Fibroblast of lung (primary cell): ENCODE measurements around the gene EFCAB6. TPM values are rescaled to one million over a fixed set of nuclear protein-coding genes. Genes with fewer than 3 reads are reported as not detected.

Experiments used
- DNase-seq, 2 donors: peaks; one replicate each; pipeline versions ENCODE4 v3.0.0 to v3.0.0-alpha.2; 2010; ENCODE audit warnings: low read depth in 2 of 2
- H2AFZ ChIP-seq: 2 replicates; pipeline ENCODE4 v1.5.1; 2012; ENCODE audit warnings: low read length, control low read depth, inconsistent platforms
- H3K27ac ChIP-seq: 2 replicates; pipeline ENCODE4 v1.5.1; 2011; ENCODE audit warnings: low read length, control low read depth; ENCODE audit not compliant: insufficient read depth
- H3K27me3 ChIP-seq: 2 replicates; pipeline ENCODE4 v1.5.1; 2011; ENCODE audit warnings: mild to moderate bottlenecking, low read length; ENCODE audit not compliant: control insufficient read depth, insufficient read depth
- H3K36me3 ChIP-seq: 2 replicates; pipeline ENCODE4 v1.5.1; 2011; ENCODE audit warnings: low read length; ENCODE audit not compliant: control insufficient read depth, insufficient read depth
- H3K4me1 ChIP-seq: 2 replicates; pipeline ENCODE4 v1.5.1; 2011; ENCODE audit warnings: low read length; ENCODE audit not compliant: control insufficient read depth, insufficient read depth; ENCODE audit errors: extremely low read depth
- H3K4me2 ChIP-seq: 2 replicates; pipeline ENCODE4 v1.5.1; 2011; ENCODE audit warnings: low read length, control low read depth; ENCODE audit not compliant: insufficient read depth; ENCODE audit errors: extremely low read depth
- H3K4me3 ChIP-seq, 4 experiments: fragments of 200-600 bp in 1 of 4; sonication (generic) in 1 of 4; replicated peaks in 1 of 4; 2 replicates each; pipeline ENCODE4 v1.5.1; 2011 to 2016; ENCODE audit warnings: low read length in 4 of 4, low read depth in 3 of 4, mild to moderate bottlenecking in 3 of 4, control low read depth in 2 of 4, inconsistent platforms in 1 of 4, mixed read lengths in 1 of 4; ENCODE audit not compliant: insufficient read depth in 1 of 4; ENCODE audit errors: control extremely low read depth in 1 of 4
- H3K79me2 ChIP-seq: 2 replicates; pipeline ENCODE4 v1.5.1; 2012; ENCODE audit warnings: mild to moderate bottlenecking, low read length, inconsistent platforms; ENCODE audit not compliant: control insufficient read depth, insufficient read depth
- H3K9ac ChIP-seq: 2 replicates; pipeline ENCODE4 v1.5.1; 2011; ENCODE audit warnings: mild to moderate bottlenecking, low read length, control low read depth; ENCODE audit not compliant: insufficient read depth
- H3K9me3 ChIP-seq: 2 replicates; pipeline ENCODE4 v1.5.1; 2012; ENCODE audit warnings: low read depth, low read length; ENCODE audit not compliant: control insufficient read depth, insufficient read depth
- H4K20me1 ChIP-seq: 2 replicates; pipeline ENCODE4 v1.5.1; 2011; ENCODE audit warnings: low read length; ENCODE audit not compliant: control insufficient read depth, insufficient read depth; ENCODE audit errors: extremely low read depth
- CTCF ChIP-seq, 2 donors: IDR thresholded peaks in 1 of 2; conservative IDR thresholded peaks in 1 of 2; 1 replicate in 1 of 2; 2 replicates in 1 of 2; pipeline ENCODE4 v1.5.1; 2011 to 2012; ENCODE audit warnings: low read length in 2 of 2, control low read depth in 1 of 2, inconsistent platforms in 1 of 2, low read depth in 1 of 2, mild to moderate bottlenecking in 1 of 2
- EZH2 ChIP-seq: IDR thresholded peaks from 2 replicates; pipeline ENCODE4 v1.5.1; 2012; ENCODE audit warnings: low read length, control low read depth, mild to moderate bottlenecking; ENCODE audit errors: missing control alignments
- polyA plus RNA-seq, 2 donors: library from polyadenylated mRNA; depleted of rRNA in 1 of 2; stranded (reverse) in 1 of 2; unstranded in 1 of 2; fragments of >200 nt; gene quantifications; 2 replicates each; pipeline ENCODE4 v1.2.1, GENCODE V29; 2011 to 2012; ENCODE audit warnings: missing spikeins in 1 of 2
- total RNA-seq: library from RNA; depleted of rRNA; stranded (reverse); fragments of >200 nt; gene quantifications from 2 replicates; pipeline ENCODE4 v1.2.1, GENCODE V29; 2014

Gene EFCAB6
- total and polyA plus RNA-seq, 2 donors (not counting 1 experiment from before 2014, with no cell fraction given) = 1.0 to 1.5 TPM

GRCh38 chr22:43555561-43556515, 256.3 kb downstream of the EFCAB6 start:
- Histone ChIP-seq H3K79me2 (no peaks in the 10 kb centered on the region), H3K9me3 (no peaks in the 10 kb centered on the region), H2AFZ (no peak overlapping the region), H3K4me1 (no peaks in the 10 kb centered on the region), H4K20me1 (no peaks in the 10 kb centered on the region), H3K27ac (no peak overlapping the region), H3K4me3 (no peak overlapping the region), H3K9ac (no peak overlapping the region), H3K4me2 (no peak overlapping the region), H3K27me3 (no peaks in the 10 kb centered on the region), H3K36me3 (no peaks in the 10 kb centered on the region)
- TF ChIP-seq CTCF (conservative IDR thresholded peaks at IDR 0.05 in 1 of 2, IDR thresholded peaks at IDR 0.05 in 1 of 2; ENCODE audit: low read depth in 1 of 2, low read length in 2 of 2) (no peak), EZH2 (no peak)
- DNase-seq = no peak

- Histone ChIP-seq H3K4me3 (no peak overlapping the region), H3K9ac (no peak overlapping the region), H3K4me1 (no peaks in the 10 kb centered on the region), H3K36me3 (no peaks in the 10 kb centered on the region), H2AFZ (no peak overlapping the region), H3K79me2 (no peaks in the 10 kb centered on the region), H4K20me1 (no peaks in the 10 kb centered on the region), H3K9me3 (no peaks in the 10 kb centered on the region), H3K27me3 (no peaks in the 10 kb centered on the region), H3K4me2 (no peak overlapping the region), H3K27ac (no peak overlapping the region)
- TF ChIP-seq CTCF (conservative IDR thresholded peaks at IDR 0.05 in 1 of 2, IDR thresholded peaks at IDR 0.05 in 1 of 2; ENCODE audit: low read depth in 1 of 2, low read length in 2 of 2) (no peak), EZH2 (no peak)
- DNase-seq = no peak
These were observed 257.3 kb downstream of the EFCAB6 start for GRCh38 chr22:43554694-43555365.

- H2AFZ ChIP-seq = no peak overlapping the region
- TF ChIP-seq EZH2 (no peak), CTCF (conservative IDR thresholded peaks at IDR 0.05 in 1 of 2, IDR thresholded peaks at IDR 0.05 in 1 of 2; ENCODE audit: low read depth in 1 of 2, low read length in 2 of 2) (no peak)
- no peaks in the 10 kb centered on the region for H3K4me1 ChIP-seq
- H3K9me3 ChIP-seq = no peaks in the 10 kb centered on the region
- H3K36me3 ChIP-seq = no peaks in the 10 kb centered on the region
- H3K79me2 ChIP-seq = no peaks in the 10 kb centered on the region
- H3K4me3 ChIP-seq = no peak overlapping the region
- no peaks in the 10 kb centered on the region for H4K20me1 ChIP-seq
- H3K9ac ChIP-seq = no peak overlapping the region
- H3K27ac ChIP-seq = no peak overlapping the region
- no peak overlapping the region for H3K4me2 ChIP-seq
- no peak for DNase-seq
- H3K27me3 ChIP-seq = no peaks in the 10 kb centered on the region
These were observed 257.9 kb downstream of the EFCAB6 start for GRCh38 chr22:43554259-43554636.
